ENCODE measurements around the gene ADD2.

Gene ADD2

GRCh38 chr2:70765507-70765906, 2.5 kb downstream of the ADD2 start:
- Histone ChIP-seq H3K4me3 (ENCODE audit: low read length) (no peak overlapping the region), H3K36me3 (ENCODE audit: control insufficient read depth, low read length) (no peaks in the 10 kb centered on the region), H3K79me2 (ENCODE audit: control insufficient read depth, low read length) (peaks cover 4% of the 10 kb centered on the region; the same call in 1 of the 2 replicates), H3K4me2 (ENCODE audit: low read length) (no peak overlapping the region), H3K27me3 (ENCODE audit: control insufficient read depth, low read length) (peaks cover 35% of the 10 kb centered on the region), H3K4me1 (ENCODE audit: control insufficient read depth, low read length) (peaks cover 13% of the 10 kb centered on the region), H4K20me1 (ENCODE audit: control insufficient read depth, insufficient read depth, low read depth, low read length) (no peaks in the 10 kb centered on the region), H3K27ac (ENCODE audit: low read depth, low read length) (no peak overlapping the region), H3K9me3 (ENCODE audit: control insufficient read depth, insufficient read depth, low read length) (no peaks in the 10 kb centered on the region), H3K9me2 (replicated peaks; ENCODE audit: control insufficient read depth, low read length) (no peaks in the 10 kb centered on the region), H3F3A (ENCODE audit: control insufficient read depth, insufficient read depth) (no peaks in the 10 kb centered on the region)
- TF ChIP-seq EZH2phosphoT487 (IDR thresholded peaks at IDR 0.05; ENCODE audit: borderline replicate concordance, low read length): no peak
- TF ChIP-seq CTCF (IDR thresholded peaks at IDR 0.05; ENCODE audit: low read depth, low read length, poor library complexity, severe bottlenecking): no peak

- H3K36me3 ChIP-seq (ENCODE audit: control insufficient read depth, low read length): no peaks in the 10 kb centered on the region
- no peak overlapping the region for H3K4me2 ChIP-seq (ENCODE audit: low read length)
- H4K20me1 ChIP-seq (ENCODE audit: control insufficient read depth, insufficient read depth, low read depth, low read length): no peaks in the 10 kb centered on the region
- no peaks in the 10 kb centered on the region for H3K9me3 ChIP-seq (ENCODE audit: control insufficient read depth, insufficient read depth, low read length)
- H3K9me2 ChIP-seq (replicated peaks; ENCODE audit: control insufficient read depth, low read length): no peaks in the 10 kb centered on the region
- TF ChIP-seq CTCF (IDR thresholded peaks at IDR 0.05; ENCODE audit: low read depth, low read length, poor library complexity, severe bottlenecking): no peak
- no peak for TF ChIP-seq EZH2phosphoT487 (IDR thresholded peaks at IDR 0.05; ENCODE audit: borderline replicate concordance, low read length)
- no peaks in the 10 kb centered on the region for H3F3A ChIP-seq (ENCODE audit: control insufficient read depth, insufficient read depth)
- H3K4me3 ChIP-seq (ENCODE audit: low read length): no peak overlapping the region
- H3K4me1 ChIP-seq (ENCODE audit: control insufficient read depth, low read length): no peaks in the 10 kb centered on the region
- H3K79me2 ChIP-seq (ENCODE audit: control insufficient read depth, low read length): no peaks in the 10 kb centered on the region
- H3K27ac ChIP-seq (ENCODE audit: low read depth, low read length): no peak overlapping the region
- no peaks in the 10 kb centered on the region for H3K27me3 ChIP-seq (ENCODE audit: control insufficient read depth, low read length)
These were observed 8.6 kb downstream of the ADD2 start for GRCh38 chr2:70759446-70759845.

GRCh38 chr2:70757966-70758365, 10.0 kb downstream of the ADD2 start:
- H3K4me1 ChIP-seq (ENCODE audit: control insufficient read depth, low read length): no peaks in the 10 kb centered on the region
- no peaks in the 10 kb centered on the region for H3F3A ChIP-seq (ENCODE audit: control insufficient read depth, insufficient read depth)
- no peak overlapping the region for H3K4me3 ChIP-seq (ENCODE audit: low read length)
- H3K27ac ChIP-seq (ENCODE audit: low read depth, low read length): no peak overlapping the region
- no peaks in the 10 kb centered on the region for H4K20me1 ChIP-seq (ENCODE audit: control insufficient read depth, insufficient read depth, low read depth, low read length)
- no peak overlapping the region for H3K4me2 ChIP-seq (ENCODE audit: low read length)
- H3K27me3 ChIP-seq (ENCODE audit: control insufficient read depth, low read length): no peaks in the 10 kb centered on the region
- no peaks in the 10 kb centered on the region for H3K79me2 ChIP-seq (ENCODE audit: control insufficient read depth, low read length)
- no peaks in the 10 kb centered on the region for H3K36me3 ChIP-seq (ENCODE audit: control insufficient read depth, low read length)
- no peaks in the 10 kb centered on the region for H3K9me2 ChIP-seq (replicated peaks; ENCODE audit: control insufficient read depth, low read length)
- no peaks in the 10 kb centered on the region for H3K9me3 ChIP-seq (ENCODE audit: control insufficient read depth, insufficient read depth, low read length)
- TF ChIP-seq CTCF (IDR thresholded peaks at IDR 0.05; ENCODE audit: low read depth, low read length, poor library complexity, severe bottlenecking): no peak
- TF ChIP-seq EZH2phosphoT487 (IDR thresholded peaks at IDR 0.05; ENCODE audit: borderline replicate concordance, low read length): no peak

- Histone ChIP-seq H3F3A (ENCODE audit: control insufficient read depth, insufficient read depth) (no peaks in the 10 kb centered on the region), H3K27ac (ENCODE audit: low read depth, low read length) (no peak overlapping the region), H3K4me3 (ENCODE audit: low read length) (no peak overlapping the region), H3K4me1 (ENCODE audit: control insufficient read depth, low read length) (no peaks in the 10 kb centered on the region), H3K9me2 (replicated peaks; ENCODE audit: control insufficient read depth, low read length) (no peaks in the 10 kb centered on the region), H3K79me2 (ENCODE audit: control insufficient read depth, low read length) (no peaks in the 10 kb centered on the region), H3K9me3 (ENCODE audit: control insufficient read depth, insufficient read depth, low read length) (no peaks in the 10 kb centered on the region), H3K4me2 (ENCODE audit: low read length) (no peak overlapping the region), H3K27me3 (ENCODE audit: control insufficient read depth, low read length) (no peaks in the 10 kb centered on the region), H4K20me1 (ENCODE audit: control insufficient read depth, insufficient read depth, low read depth, low read length) (no peaks in the 10 kb centered on the region), H3K36me3 (ENCODE audit: control insufficient read depth, low read length) (no peaks in the 10 kb centered on the region)
- TF ChIP-seq CTCF (IDR thresholded peaks at IDR 0.05; ENCODE audit: low read depth, low read length, poor library complexity, severe bottlenecking) (no peak), EZH2phosphoT487 (IDR thresholded peaks at IDR 0.05; ENCODE audit: borderline replicate concordance, low read length) (no peak)
These were observed 10.6 kb downstream of the ADD2 start for GRCh38 chr2:70757360-70757759.

Measured in DOHH2 (cell line).